Aorta (tissue), 5 donors: Measurements from ENCODE around the gene KCNJ10. TPM values are rescaled to one million over a fixed set of nuclear protein-coding genes. Genes with fewer than 3 reads are reported as not detected.
A peak's percentile ranks its signal among the peaks of the same experiment; 100 is the strongest.

Experiments
- ATAC-seq: fragments of 200-7000 bp; cut with Tn5 transposase; one replicate; pipeline ENCODE4 v1.9.1; 2022; ENCODE audit warnings: moderate library complexity; ENCODE audit not compliant: low FRiP score
- DNase-seq, 2 donors: peaks; one replicate each; pipeline ENCODE4 v3.0.0-alpha.2; 2020
- H3K27ac ChIP-seq, 2 donors: one replicate each; pipeline ENCODE4 v1.5.1; 2013; ENCODE audit warnings: low read length in 2 of 2, mild to moderate bottlenecking in 2 of 2, moderate library complexity in 2 of 2, control low read depth in 1 of 2, inconsistent platforms in 1 of 2, low read depth in 1 of 2
- H3K27me3 ChIP-seq, 2 donors: one replicate each; pipeline ENCODE4 v1.6.1; 2013; ENCODE audit warnings: control low read depth in 1 of 2, low read length in 1 of 2, mild to moderate bottlenecking in 1 of 2, moderate library complexity in 1 of 2; ENCODE audit not compliant: insufficient read depth in 2 of 2, control insufficient read depth in 1 of 2
- H3K36me3 ChIP-seq, 2 donors: one replicate each; pipeline ENCODE4 v1.6.1; 2013; ENCODE audit warnings: control low read depth in 1 of 2, low read length in 1 of 2, mild to moderate bottlenecking in 1 of 2; ENCODE audit not compliant: insufficient read depth in 2 of 2, control insufficient read depth in 1 of 2
- H3K4me1 ChIP-seq, 2 donors: one replicate each; pipeline ENCODE4 v1.6.1; 2013; ENCODE audit warnings: low read length in 2 of 2, control low read depth in 1 of 2, mild to moderate bottlenecking in 1 of 2, moderate library complexity in 1 of 2; ENCODE audit not compliant: insufficient read depth in 2 of 2, control insufficient read depth in 1 of 2
- H3K4me3 ChIP-seq, 2 donors: one replicate each; pipeline ENCODE4 v1.5.1; 2013; ENCODE audit warnings: low read length in 2 of 2, control low read depth in 1 of 2, mild to moderate bottlenecking in 1 of 2
- H3K9me3 ChIP-seq: one replicate; pipeline ENCODE4 v1.6.1; 2013; ENCODE audit warnings: mild to moderate bottlenecking, low read length; ENCODE audit not compliant: control insufficient read depth
- whole genome bisulfite sequencing, 2 donors: extraction: QIAGEN DNeasy Blood & Tissue Kit; methylation state at CpG; one replicate each; pipeline ENCODE4 v1.1.7; 2013; 5-methylcytosine and 5-hydroxymethylcytosine counted together
- intact Hi-C, 2 donors: fragments of 100-400 bp; cut with DNase I; formaldehyde crosslinking; loops; one replicate each; pipeline versions ENCODE4 v1.14.2 to v1.15.0; 2022
- polyA plus RNA-seq, 2 donors: library from polyadenylated mRNA; stranded (reverse); fragments of 200-250 nt; gene quantifications; one replicate each; pipeline ENCODE4 v1.2.3, GENCODE V29; 2013
- total RNA-seq, 2 donors: library from RNA; stranded (reverse); fragmentation: NEBNext Ultra II Directional; extraction: Animal tissue kit (Norgen Biotek cat#: 25700); gene quantifications; one replicate each; pipeline ENCODE4 v1.2.1, GENCODE V29; 2021
- donor health status: healthy with polysubstance abuse.
- donor health status: Bipolar disorder and iron deficiency.
- donor health status: DM: no; HTN: no; CAD: no.
- donor health status: DM: no; HTN: no; CAD: no.
- donor health status: DM: yes; HTN: yes; CAD: no.

KCNJ10 gene
- total and polyA plus RNA-seq, 4 donors: 0.10 to 0.63 (median 0.24) TPM; not detected in 1

GRCh38 chr1:160097151-160097910 is 27.4 kb upstream of the KCNJ10 start:
- no peak for ATAC-seq
- peak in 1 of 2 donors; percentile 52 for DNase-seq
- Histone ChIP-seq H3K27ac (peak overlapping the region in 1 of 2 donors; percentile 11), H3K36me3 (no peaks in the 10 kb centered on the region), H3K4me3 (peak overlapping the region; percentile 16 to 70), H3K9me3 (no peaks in the 10 kb centered on the region), H3K27me3 (no peaks in the 10 kb centered on the region), H3K4me1 (no peaks in the 10 kb centered on the region)
- WGBS, 2 donors: 21 to 24% methylated on average over 5 of the region's 5 CpGs
- intact Hi-C loops: loop anchor here in 1 of 2 donors (5.0 kb wide), 2 partner anchors 165 to 175 kb away; partner anchors contain the start of gene DCAF8

- Histone ChIP-seq H3K27ac (no peak overlapping the region), H3K4me3 (no peak overlapping the region), H3K27me3 (no peaks in the 10 kb centered on the region), H3K36me3 (no peaks in the 10 kb centered on the region), H3K9me3 (no peaks in the 10 kb centered on the region), H3K4me1 (no peaks in the 10 kb centered on the region)
- DNase-seq (peak in 1 of 2 donors; percentile 56), ATAC-seq (no peak)
- WGBS, 2 donors: 13 to 20% methylated on average over 4 of the region's 4 CpGs
- intact Hi-C loops: loop anchor here in 1 of 2 donors (5.0 kb wide), 2 partner anchors 166 to 174 kb away; partner anchors contain the start of gene DCAF8
These were observed 26.5 kb upstream of the KCNJ10 start for GRCh38 chr1:160096274-160097116.

GRCh38 chr1:160095382-160096105 is 25.6 kb upstream of the KCNJ10 start:
- no peak for DNase-seq
- Histone ChIP-seq H3K9me3 (no peaks in the 10 kb centered on the region), H3K27ac (no peak overlapping the region), H3K4me3 (no peak overlapping the region), H3K4me1 (no peaks in the 10 kb centered on the region), H3K27me3 (no peaks in the 10 kb centered on the region), H3K36me3 (peaks cover 0 to 3% of the 10 kb centered on the region in 2 donors)
- intact Hi-C loops: loop anchor here in 1 of 2 donors (5.0 kb wide), 2 partner anchors 167 to 173 kb away; partner anchors contain the start of gene DCAF8
- 77% methylated on average over 4 of the region's 4 CpGs for whole genome bisulfite sequencing, 2 donors
- no peak for ATAC-seq

GRCh38 chr1:160094806-160095205 is 24.8 kb upstream of the KCNJ10 start:
- Histone ChIP-seq H3K4me3 (no peak overlapping the region), H3K4me1 (no peaks in the 10 kb centered on the region), H3K9me3 (no peaks in the 10 kb centered on the region), H3K27me3 (no peaks in the 10 kb centered on the region), H3K36me3 (peaks cover 0 to 3% of the 10 kb centered on the region in 2 donors), H3K27ac (no peak overlapping the region)
- WGBS, 2 donors: 81 to 85% methylated on average over 14 of the region's 14 CpGs
- DNase-seq: no peak
- intact Hi-C loops: loop anchor here in 1 of 2 donors (5.0 kb wide), 2 partner anchors 167 to 173 kb away; partner anchors contain the start of gene DCAF8
- ATAC-seq: no peak

- intact Hi-C loops: no loop called here
- H3K27ac ChIP-seq: no peak overlapping the region
- 84 to 92% methylated on average over 4 of the region's 4 CpGs for WGBS, 2 donors
These were observed 24.3 kb upstream of the KCNJ10 start for GRCh38 chr1:160094291-160094625.

GRCh38 chr1:160093624-160094290 is 23.8 kb upstream of the KCNJ10 start:
- intact Hi-C loops: no loop called here
- H3K9me3 ChIP-seq: no peaks in the 10 kb centered on the region
- no peaks in the 10 kb centered on the region for H3K27me3 ChIP-seq
- ATAC-seq (no peak), DNase-seq (no peak)
- no peak overlapping the region for H3K27ac ChIP-seq
- peaks cover 0 to 3% of the 10 kb centered on the region in 2 donors for H3K36me3 ChIP-seq
- no peak overlapping the region for H3K4me3 ChIP-seq
- WGBS, 2 donors: 80 to 81% methylated on average over 21 of the region's 21 CpGs
- H3K4me1 ChIP-seq: no peaks in the 10 kb centered on the region

More at GRCh38 chr1:160094291-160094625, 24.3 kb upstream of the KCNJ10 start:
- no peak overlapping the region for H3K4me3 ChIP-seq
- no peaks in the 10 kb centered on the region for H3K9me3 ChIP-seq
- H3K36me3 ChIP-seq: peaks cover 0 to 3% of the 10 kb centered on the region in 2 donors
- DNase-seq: no peak
- no peak for ATAC-seq
- H3K27me3 ChIP-seq: no peaks in the 10 kb centered on the region
- H3K4me1 ChIP-seq: no peaks in the 10 kb centered on the region

- ATAC-seq: no peak
- Histone ChIP-seq H3K27ac (no peak overlapping the region), H3K4me1 (no peaks in the 10 kb centered on the region), H3K4me3 (no peak overlapping the region), H3K9me3 (no peaks in the 10 kb centered on the region), H3K36me3 (peaks cover 0 to 3% of the 10 kb centered on the region in 2 donors), H3K27me3 (no peaks in the 10 kb centered on the region)
- 67% methylated on average over 9 of the region's 9 CpGs for WGBS, 2 donors
- no peak for DNase-seq
- intact Hi-C loops: no loop called here
These were observed 23.1 kb upstream of the KCNJ10 start for GRCh38 chr1:160093069-160093395.
